Nucleus accumbens (tissue), 56 donors: ENCODE results near the gene POLR2L.

Source experiments
- DNase-seq, 56 donors: peaks; one replicate each; lab custom pipeline; 2025; lab: John Stamatoyannopoulos, UW

POLR2L gene

GRCh38 chr11:869399-870126 is 27.2 kb upstream of the POLR2L start:
- no peak for DNase-seq

- no peak for DNase-seq
These were observed 26.5 kb upstream of the POLR2L start for GRCh38 chr11:868802-869201.

- DNase-seq = no peak
These were observed 26.1 kb upstream of the POLR2L start for GRCh38 chr11:868394-868793.

- DNase-seq = no peak
These were observed 25.6 kb upstream of the POLR2L start for GRCh38 chr11:867856-868358.

- no peak for DNase-seq
These were observed 24.2 kb upstream of the POLR2L start for GRCh38 chr11:866481-866880.

- no peak for DNase-seq
These were observed 23.4 kb upstream of the POLR2L start for GRCh38 chr11:865462-866430.

GRCh38 chr11:864898-865297 is 22.6 kb upstream of the POLR2L start:
- no peak for DNase-seq

- DNase-seq = no peak
These were observed 21.8 kb upstream of the POLR2L start for GRCh38 chr11:863910-864827.

- no peak for DNase-seq
These were observed 20.9 kb upstream of the POLR2L start for GRCh38 chr11:863023-863909.

GRCh38 chr11:862696-863022 is 20.3 kb upstream of the POLR2L start:
- no peak for DNase-seq

- no peak for DNase-seq
These were observed 19.8 kb upstream of the POLR2L start for GRCh38 chr11:862081-862661.

GRCh38 chr11:861105-861479 is 18.8 kb upstream of the POLR2L start:
- DNase-seq = no peak

- no peak for DNase-seq
These were observed 18.1 kb upstream of the POLR2L start for GRCh38 chr11:860234-861104.

- peak in 39 of 56 donors; percentile 4 to 77 (median 34) for DNase-seq
These were observed 17.2 kb upstream of the POLR2L start for GRCh38 chr11:859394-860131.

- DNase-seq = no peak
These were observed 16.5 kb upstream of the POLR2L start for GRCh38 chr11:858762-859339.

GRCh38 chr11:858053-858761 is 15.9 kb upstream of the POLR2L start:
- no peak for DNase-seq
